Memory B cell (primary cell): ENCODE measurements around the gene C1QL3.

Experiments
- ATAC-seq: fragments of 150-1000 bp; cut with Tn5 transposase; 2 replicates; pipeline ENCODE4 v1.10.0; 2021; ENCODE audit warnings: low read depth, mild to moderate bottlenecking, moderate library complexity
- DNase-seq, 2 donors: peaks; one replicate each; pipeline ENCODE4 v3.0.0; 2022; ENCODE audit warnings: low spot score in 2 of 2
- H3K27ac Mint-ChIP-seq: one replicate; pipeline ENCODE4 v1.8.0; 2022; ENCODE audit warnings: mild to moderate bottlenecking, moderate library complexity, mixed read lengths
- H3K27me3 Mint-ChIP-seq: one replicate; pipeline ENCODE4 v1.8.0; 2022; ENCODE audit warnings: mixed read lengths
- H3K36me3 Mint-ChIP-seq: one replicate; pipeline ENCODE4 v1.8.0; 2022; ENCODE audit warnings: mild to moderate bottlenecking, mixed read lengths
- H3K4me1 Mint-ChIP-seq: one replicate; pipeline ENCODE4 v1.8.0; 2022; ENCODE audit warnings: mixed read lengths
- H3K4me3 Mint-ChIP-seq: one replicate; pipeline ENCODE4 v1.8.0; 2022; ENCODE audit warnings: mild to moderate bottlenecking, moderate library complexity, mixed read lengths
- H3K9me3 Mint-ChIP-seq: one replicate; pipeline ENCODE4 v1.8.0; 2022; ENCODE audit warnings: mixed read lengths

The C1QL3 gene

DNA sequence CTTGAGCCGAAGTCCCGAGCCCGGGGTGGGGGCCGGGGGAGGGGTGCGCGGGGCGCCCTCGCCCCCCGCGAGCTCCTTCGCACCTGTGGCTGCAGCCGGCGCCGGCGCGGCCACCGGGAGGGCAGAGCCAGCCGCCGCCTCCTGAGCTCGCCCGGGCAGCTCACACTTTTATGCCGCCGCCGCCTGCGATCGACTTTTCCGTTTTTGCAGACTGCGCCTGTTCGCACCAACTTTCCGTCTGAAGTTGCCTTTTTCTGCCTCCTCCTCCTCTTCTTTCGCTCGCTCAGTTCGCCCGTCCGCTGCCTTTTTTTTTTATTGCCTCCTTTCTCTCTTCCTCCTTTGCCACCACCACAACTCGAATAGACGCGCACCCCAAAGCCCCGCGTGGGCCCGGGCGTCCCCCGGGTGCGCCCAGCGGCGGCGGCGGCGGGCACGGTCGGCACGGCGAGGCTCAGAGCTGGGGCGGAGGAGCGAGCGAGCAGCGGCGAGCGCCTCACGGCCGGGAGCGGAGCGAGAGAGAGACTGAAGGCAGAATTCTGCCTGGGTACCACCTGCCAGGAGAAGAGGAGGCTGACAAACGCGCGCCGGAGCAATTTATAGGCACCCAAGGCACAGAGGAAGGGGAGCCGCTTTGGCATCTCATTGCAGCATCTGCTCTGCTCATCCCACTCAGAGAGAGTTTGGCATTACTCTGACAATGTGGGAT lies at the start of gene C1QL3:
C1QL3 (minus strand) TSS at position 569 of the 706 bp plus-strand sequence. CDS start 814 bp downstream, outside the sequence.
- Mint-ChIP-seq H3K4me1 (peaks cover 15% of the 10 kb centered on the region), H3K9me3 (no peaks in the 10 kb centered on the region), H3K36me3 (no peaks in the 10 kb centered on the region), H3K27me3 (peaks cover 27% of the 10 kb centered on the region), H3K27ac (no peak within 1 kb of the TSS), H3K4me3 (peak within 1 kb of the TSS; percentile 83)
- ATAC-seq (peak; percentile 45), DNase-seq (peak in 1 of 2 donors; percentile 10)

DNA sequence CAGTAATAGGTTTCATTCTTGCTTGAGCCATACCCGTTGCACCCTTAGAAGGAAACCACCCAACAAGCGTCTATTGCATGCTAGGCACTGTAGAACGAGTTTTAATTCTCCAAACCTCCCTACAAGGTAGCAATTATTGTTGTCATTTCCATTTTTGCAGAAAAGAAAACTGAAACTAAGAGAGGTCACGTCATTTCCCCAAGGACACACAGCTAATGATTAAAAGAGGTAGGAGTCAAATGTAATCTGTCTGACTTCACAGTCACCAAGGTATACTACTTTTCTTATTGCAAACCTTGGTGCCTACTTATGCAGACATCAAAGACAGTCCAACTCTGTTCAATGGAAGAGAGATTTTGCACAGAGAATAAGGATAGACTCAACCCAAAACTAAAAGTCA lies 49.1 kb upstream of the C1QL3 start:
- H3K9me3 Mint-ChIP-seq, result peaks cover 3% of the 10 kb centered on the region
- H3K36me3 Mint-ChIP-seq, result no peaks in the 10 kb centered on the region
- H3K4me1 Mint-ChIP-seq, result peaks cover 13% of the 10 kb centered on the region
- ATAC-seq, result no peak
- DNase-seq, result no peak
- H3K27ac Mint-ChIP-seq, result no peak overlapping the region
- H3K4me3 Mint-ChIP-seq, result peak overlapping the region; percentile 46
- H3K27me3 Mint-ChIP-seq, result peaks cover 13% of the 10 kb centered on the region

DNA sequence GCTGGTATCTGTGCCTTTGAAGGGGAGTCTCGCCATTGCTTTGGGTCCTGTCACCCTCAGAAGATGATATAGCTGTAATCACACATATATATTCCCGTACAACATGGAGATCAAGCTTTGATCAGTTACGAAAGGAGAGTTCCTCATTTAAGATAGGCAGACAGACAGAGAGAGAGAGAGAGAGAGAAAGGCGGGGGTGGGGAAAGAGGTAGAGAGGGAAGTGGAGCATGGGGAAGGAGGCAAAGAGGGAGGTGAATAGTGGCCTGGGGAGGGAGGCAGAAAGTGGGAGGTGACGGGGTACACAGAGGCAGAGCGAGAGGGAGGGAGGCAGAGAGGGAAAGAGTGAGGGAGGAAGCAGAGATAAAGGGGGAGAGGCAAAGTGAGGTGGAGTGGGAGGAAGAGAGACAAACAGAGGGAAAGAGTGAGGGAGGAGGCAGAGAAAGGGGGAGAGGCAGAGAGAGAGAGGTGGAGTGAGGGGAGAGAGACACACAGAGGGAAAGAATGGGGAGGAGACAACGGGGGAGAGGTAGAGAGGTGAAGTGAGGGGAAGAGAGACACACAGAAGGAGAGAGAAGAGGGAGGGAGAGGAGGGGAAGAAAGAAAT lies 44.6 kb upstream of the C1QL3 start:
- Mint-ChIP-seq H3K9me3 (peaks cover 4% of the 10 kb centered on the region), H3K4me3 (no peak overlapping the region)
- ATAC-seq, result no peak

DNA sequence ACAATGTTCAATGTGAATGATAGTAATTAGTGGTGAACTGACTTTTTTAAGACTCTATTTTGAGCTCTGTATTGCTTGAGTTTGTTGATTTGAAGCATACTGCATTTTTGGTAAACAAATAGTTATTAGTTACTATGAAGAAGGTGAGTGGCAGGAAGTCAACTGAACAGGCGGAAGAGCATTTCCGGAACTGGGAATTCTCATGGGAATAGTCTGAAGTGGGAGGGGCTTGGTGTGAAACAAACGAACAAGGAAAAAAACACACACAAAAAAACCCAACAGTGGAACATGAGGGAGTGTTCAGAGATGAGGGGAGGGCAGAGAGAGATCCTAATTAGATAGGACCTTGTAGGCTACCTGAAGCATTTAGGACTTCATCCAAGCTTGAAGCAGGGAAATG lies 43.9 kb upstream of the C1QL3 start:
- Mint-ChIP-seq H3K36me3 (no peaks in the 10 kb centered on the region), H3K4me3 (no peak overlapping the region), H3K27me3 (peaks cover 14% of the 10 kb centered on the region), H3K9me3 (peaks cover 4% of the 10 kb centered on the region), H3K4me1 (peaks cover 12% of the 10 kb centered on the region), H3K27ac (no peak overlapping the region)
- ATAC-seq (no peak), DNase-seq (no peak)

More for the DNA sequence above, 44.6 kb upstream of the C1QL3 start:
- Mint-ChIP-seq H3K36me3 (no peaks in the 10 kb centered on the region), H3K4me1 (peaks cover 16% of the 10 kb centered on the region), H3K27ac (no peak overlapping the region), H3K27me3 (peaks cover 16% of the 10 kb centered on the region)
- DNase-seq, result no peak

DNA sequence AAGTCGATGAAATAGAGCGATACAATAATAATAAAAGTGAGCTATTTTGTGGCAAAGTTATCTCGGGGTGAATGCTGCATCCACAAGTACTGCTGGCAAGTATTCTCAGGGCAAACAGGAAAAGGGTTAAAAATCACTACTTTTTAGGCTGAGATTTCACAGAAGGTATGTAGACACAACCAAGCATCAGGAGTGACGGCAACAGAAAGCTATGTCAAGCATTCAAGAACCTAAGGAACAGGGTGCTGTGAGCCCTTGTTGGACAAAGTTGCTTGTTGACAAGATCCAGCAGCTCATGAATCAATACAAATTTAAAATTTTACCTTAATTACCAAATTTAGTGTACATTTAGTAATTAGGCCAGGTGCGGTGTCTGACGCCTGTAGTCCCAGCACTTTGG lies 41.2 kb upstream of the C1QL3 start:
- DNase-seq (no peak), ATAC-seq (no peak)
- Mint-ChIP-seq H3K4me3 (no peak overlapping the region), H3K27ac (no peak overlapping the region), H3K4me1 (peaks cover 11% of the 10 kb centered on the region), H3K36me3 (no peaks in the 10 kb centered on the region), H3K9me3 (peaks cover 4% of the 10 kb centered on the region), H3K27me3 (peaks cover 24% of the 10 kb centered on the region)

DNA sequence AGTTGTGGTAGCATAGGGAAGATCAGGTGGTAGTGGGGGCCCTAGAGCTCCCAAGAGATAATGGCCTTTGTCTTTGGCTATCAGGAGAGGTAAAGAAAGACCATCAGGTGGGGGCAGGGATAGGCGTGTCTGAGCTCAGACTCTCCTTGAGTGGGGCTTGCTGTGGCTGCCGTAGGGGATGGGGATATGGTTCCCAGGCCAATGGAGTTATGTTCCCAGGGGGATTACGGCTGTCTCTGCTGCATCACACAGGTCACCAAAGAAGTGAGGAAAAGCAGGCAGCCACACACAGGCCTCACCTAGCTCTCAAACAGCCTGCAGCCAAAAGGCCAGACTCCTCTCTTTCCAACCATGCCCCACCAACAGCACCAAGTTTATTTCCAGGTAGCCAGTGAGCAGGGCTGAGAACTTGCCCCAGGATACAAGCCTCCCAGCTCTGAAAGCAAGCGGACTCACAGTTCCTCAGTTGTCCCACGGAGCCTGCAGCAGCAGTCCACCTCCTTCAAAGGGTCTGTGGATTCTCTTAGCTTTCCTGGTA lies 37.6 kb upstream of the C1QL3 start:
- DNase-seq, result no peak
- no peak overlapping the region for H3K4me3 Mint-ChIP-seq
- H3K36me3 Mint-ChIP-seq, result no peaks in the 10 kb centered on the region
- no peak for ATAC-seq
- H3K9me3 Mint-ChIP-seq, result no peaks in the 10 kb centered on the region
- no peaks in the 10 kb centered on the region for H3K4me1 Mint-ChIP-seq
- peaks cover 14% of the 10 kb centered on the region for H3K27me3 Mint-ChIP-seq
- no peak overlapping the region for H3K27ac Mint-ChIP-seq

DNA sequence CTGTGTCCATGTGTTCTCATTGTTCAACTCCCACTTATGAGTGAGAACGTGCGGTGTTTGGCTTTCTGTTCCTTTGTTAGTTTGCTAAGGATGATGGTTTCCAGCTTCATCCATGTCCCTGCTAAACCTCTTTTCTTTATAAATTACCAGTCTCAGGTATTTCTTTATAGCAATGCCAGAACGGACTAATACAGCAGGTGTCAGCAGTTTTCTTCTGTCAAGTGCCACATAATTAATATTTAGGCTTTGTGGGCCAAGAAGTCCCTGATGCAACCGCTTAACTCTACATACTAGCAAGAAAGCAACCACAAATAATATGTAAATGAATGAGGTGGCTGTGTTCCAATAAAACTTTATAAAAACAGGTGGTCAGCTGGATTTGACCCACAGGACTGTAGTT lies 26.3 kb upstream of the C1QL3 start:
- DNase-seq, result no peak
- Mint-ChIP-seq H3K36me3 (no peaks in the 10 kb centered on the region), H3K4me1 (peaks cover 2% of the 10 kb centered on the region), H3K27me3 (peaks cover 3% of the 10 kb centered on the region), H3K9me3 (no peaks in the 10 kb centered on the region), H3K27ac (no peak overlapping the region), H3K4me3 (no peak overlapping the region)
- ATAC-seq, result no peak

DNA sequence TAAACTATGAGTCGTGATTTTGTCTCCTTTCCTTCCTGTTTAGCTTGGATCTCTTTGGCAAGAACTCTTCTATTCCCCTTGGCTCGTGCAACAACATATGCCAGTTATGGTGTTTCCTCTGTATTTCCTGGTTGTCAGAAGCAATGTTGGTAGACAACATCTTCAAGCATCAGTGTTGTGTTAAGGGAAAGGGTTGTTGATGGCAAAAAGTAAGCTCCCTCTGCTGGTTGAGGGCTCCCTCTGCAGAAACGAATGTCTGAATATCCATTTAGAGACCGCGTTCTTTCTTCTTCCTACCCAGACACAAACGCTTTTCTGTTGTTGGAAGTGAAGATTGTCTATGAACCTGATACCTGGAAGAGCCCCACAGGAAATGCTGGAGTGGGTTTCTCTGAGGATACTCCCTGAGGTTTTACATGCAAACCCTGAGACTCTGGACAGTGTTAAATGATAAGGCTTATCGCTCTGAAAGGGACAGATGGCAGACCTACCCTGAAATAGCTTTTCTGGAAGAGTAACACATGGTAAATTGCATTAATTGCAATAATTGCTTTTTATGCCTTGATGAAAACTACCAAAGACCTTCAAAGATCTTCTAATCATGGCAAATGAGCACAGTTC lies 23.5 kb upstream of the C1QL3 start:
- ATAC-seq, result no peak
- DNase-seq, result no peak
- Mint-ChIP-seq H3K27ac (no peak overlapping the region), H3K36me3 (no peaks in the 10 kb centered on the region), H3K27me3 (peaks cover 8% of the 10 kb centered on the region), H3K9me3 (no peaks in the 10 kb centered on the region), H3K4me1 (peaks cover 2% of the 10 kb centered on the region), H3K4me3 (no peak overlapping the region)

DNA sequence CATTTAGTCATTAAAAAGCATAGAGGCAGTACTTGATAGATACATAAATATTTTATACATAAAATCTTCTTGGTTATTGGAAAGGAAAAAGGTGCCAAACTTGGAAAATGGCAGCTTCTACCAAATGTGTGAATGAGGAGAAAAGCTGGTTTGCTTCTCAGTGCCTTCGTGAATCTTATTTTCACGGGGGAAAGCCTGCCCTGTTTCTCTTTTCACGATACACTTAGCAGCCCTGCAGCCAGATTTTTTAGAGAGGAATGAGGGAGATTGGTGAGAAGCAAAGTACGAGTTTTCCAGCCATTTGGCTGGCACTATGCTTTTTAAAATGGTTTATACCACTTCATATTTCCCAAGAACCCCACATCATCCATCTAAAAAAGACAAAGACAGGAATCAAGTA lies 22.9 kb upstream of the C1QL3 start:
- Mint-ChIP-seq H3K4me3 (no peak overlapping the region), H3K9me3 (no peaks in the 10 kb centered on the region), H3K36me3 (no peaks in the 10 kb centered on the region), H3K27me3 (peaks cover 13% of the 10 kb centered on the region), H3K4me1 (peaks cover 2% of the 10 kb centered on the region), H3K27ac (no peak overlapping the region)
- ATAC-seq (no peak), DNase-seq (no peak)

DNA sequence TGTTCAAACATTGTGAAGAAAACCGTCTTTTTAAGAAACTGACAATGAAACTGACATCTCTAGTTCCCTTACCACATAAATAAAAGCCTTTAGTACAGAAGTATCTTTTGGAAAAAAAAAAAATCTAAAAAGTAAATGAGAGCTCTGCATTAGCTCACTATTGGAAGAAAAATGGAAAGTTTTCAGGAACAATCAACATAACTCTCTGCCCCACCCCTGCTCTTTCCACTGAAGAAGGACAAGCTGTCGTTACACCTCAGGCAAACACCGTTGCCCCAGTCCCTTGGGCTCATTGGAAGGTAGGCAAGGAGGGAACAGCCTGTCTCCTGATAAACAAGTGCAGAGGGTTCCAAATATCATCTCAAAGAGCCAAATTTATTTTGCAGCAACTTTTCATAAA lies 22.4 kb upstream of the C1QL3 start:
- Mint-ChIP-seq H3K27me3 (peaks cover 13% of the 10 kb centered on the region), H3K4me1 (peaks cover 2% of the 10 kb centered on the region), H3K36me3 (no peaks in the 10 kb centered on the region), H3K9me3 (no peaks in the 10 kb centered on the region), H3K27ac (no peak overlapping the region), H3K4me3 (no peak overlapping the region)
- no peak for ATAC-seq
- no peak for DNase-seq

DNA sequence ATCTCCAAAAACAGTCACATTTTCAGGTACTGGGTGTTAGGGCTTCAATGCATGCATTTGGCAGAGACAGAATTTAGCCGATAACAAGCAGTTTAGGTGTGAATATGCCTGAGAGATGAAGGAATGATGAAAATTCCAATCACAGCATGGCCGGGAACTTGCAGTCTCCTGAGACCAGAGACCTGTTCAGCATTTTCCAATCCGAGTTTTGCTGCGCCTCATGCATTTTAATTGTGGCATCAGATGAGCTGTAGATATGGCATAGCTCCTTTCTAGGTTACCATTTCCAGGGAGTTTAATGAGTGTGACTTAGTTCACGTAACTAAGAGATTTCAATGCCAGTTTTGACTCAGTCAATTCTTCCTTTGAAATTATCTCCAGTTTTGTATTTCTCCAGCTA lies 14.5 kb upstream of the C1QL3 start:
- Mint-ChIP-seq H3K27me3 (peaks cover 11% of the 10 kb centered on the region), H3K4me3 (no peak overlapping the region), H3K27ac (no peak overlapping the region), H3K4me1 (no peaks in the 10 kb centered on the region), H3K9me3 (no peaks in the 10 kb centered on the region), H3K36me3 (no peaks in the 10 kb centered on the region)
- DNase-seq (no peak), ATAC-seq (no peak)

DNA sequence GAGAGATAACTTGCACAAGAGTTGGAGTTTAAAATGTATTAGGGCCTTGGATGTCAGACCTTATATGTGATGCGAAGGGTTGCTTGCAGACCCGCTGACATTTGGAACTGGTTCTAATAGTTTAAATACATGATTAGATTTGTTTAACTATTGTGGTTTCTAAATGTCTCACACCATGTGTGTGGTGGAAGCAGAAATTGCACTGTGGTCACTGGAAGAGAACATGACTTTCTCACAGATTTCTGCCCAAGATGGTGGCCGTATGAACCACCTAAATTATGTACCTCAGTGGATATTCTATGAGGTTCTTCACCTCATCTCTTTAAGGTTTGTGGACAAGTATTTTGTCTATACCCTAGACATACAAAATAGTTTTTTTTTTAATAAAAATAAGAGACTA lies 8.2 kb upstream of the C1QL3 start:
- Mint-ChIP-seq H3K27ac (no peak overlapping the region), H3K36me3 (peaks cover 2% of the 10 kb centered on the region), H3K9me3 (no peaks in the 10 kb centered on the region), H3K4me3 (no peak overlapping the region), H3K4me1 (no peaks in the 10 kb centered on the region), H3K27me3 (peaks cover 10% of the 10 kb centered on the region)
- DNase-seq (no peak), ATAC-seq (no peak)

DNA sequence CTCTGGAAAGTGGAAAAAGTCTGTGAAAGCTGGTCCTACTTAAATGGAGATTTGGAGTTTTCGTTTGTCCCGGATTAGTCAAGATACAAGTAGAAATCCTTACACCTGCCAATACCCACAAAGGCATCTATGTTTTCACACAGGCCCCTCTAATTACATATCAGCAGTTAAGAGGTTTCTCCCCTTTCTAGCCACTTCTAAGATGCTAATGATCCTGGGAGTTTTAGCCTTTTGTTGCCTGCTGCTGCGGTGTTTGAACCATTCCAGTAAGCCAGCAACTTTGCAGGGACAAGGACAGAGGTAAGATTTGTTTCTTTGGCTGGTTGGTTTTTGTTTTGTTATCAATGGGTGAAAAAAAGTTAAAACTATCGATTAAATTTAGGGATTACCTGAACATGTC lies 5.8 kb upstream of the C1QL3 start:
- Mint-ChIP-seq H3K27ac (no peak overlapping the region), H3K9me3 (no peaks in the 10 kb centered on the region), H3K27me3 (peaks cover 18% of the 10 kb centered on the region), H3K4me1 (no peaks in the 10 kb centered on the region), H3K4me3 (no peak overlapping the region), H3K36me3 (peaks cover 2% of the 10 kb centered on the region)
- DNase-seq, result no peak
- ATAC-seq, result no peak

DNA sequence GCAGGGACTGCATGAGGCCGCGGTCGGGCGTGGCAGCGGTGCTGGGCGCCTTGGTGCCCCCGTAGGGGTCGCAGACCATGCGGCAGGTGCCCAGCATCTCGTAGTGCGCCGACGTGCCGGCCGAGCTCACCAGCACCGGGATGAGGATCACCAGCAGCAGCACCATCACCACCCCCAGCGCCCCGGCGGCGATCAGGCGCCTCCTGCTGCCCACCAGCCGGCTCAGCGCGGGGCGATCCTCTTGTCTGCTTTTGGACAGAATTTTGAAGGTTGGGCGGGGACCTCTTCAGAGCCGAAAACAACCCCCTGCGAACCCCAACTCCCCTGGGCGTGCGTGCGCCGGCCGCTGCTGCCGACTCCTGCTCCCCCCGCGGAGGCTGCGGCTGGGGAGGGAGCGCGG lies 779 bp downstream of the C1QL3 start:
- H3K4me1 Mint-ChIP-seq, result peaks cover 15% of the 10 kb centered on the region
- H3K36me3 Mint-ChIP-seq, result no peaks in the 10 kb centered on the region
- no peaks in the 10 kb centered on the region for H3K9me3 Mint-ChIP-seq
- peak overlapping the region; percentile 52 for H3K4me3 Mint-ChIP-seq
- H3K27ac Mint-ChIP-seq, result no peak overlapping the region
- peak in 1 of 2 donors; percentile 21 for DNase-seq
- ATAC-seq, result peak; percentile 31
- H3K27me3 Mint-ChIP-seq, result peaks cover 27% of the 10 kb centered on the region
